Measurements from ENCODE around the gene NCS1. TPM values are rescaled to one million over a fixed set of nuclear protein-coding genes. Genes with fewer than 3 reads are reported as not detected.

Gene NCS1
- total and polyA plus RNA-seq, 2 of the 8 experiments (the other 6 are each of a cell fraction or from before 2014, with no cell fraction given) = 34.7 to 47.6 TPM

DNA sequence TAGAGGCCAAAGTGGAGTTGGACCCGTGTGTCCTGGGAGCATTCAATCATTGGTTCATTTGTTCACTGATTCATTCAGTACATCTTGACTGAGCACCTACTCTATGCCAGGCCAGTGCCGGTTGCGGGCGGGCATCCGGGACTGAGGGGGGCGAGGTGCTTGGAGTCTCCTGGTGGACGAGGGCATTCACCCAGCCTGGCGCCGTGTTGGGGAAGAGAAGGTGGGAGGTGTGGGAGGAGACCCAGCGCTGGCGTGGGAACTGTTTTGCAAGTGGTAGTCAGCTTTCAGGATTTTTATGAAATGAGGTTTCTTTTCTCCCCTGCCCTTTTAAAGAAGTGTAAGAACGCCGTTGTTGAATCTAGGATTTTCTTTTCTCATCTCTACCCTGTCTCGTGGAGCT lies 37.2 kb downstream of the NCS1 start (continued):
- TF ChIP-seq, protein P1, sequence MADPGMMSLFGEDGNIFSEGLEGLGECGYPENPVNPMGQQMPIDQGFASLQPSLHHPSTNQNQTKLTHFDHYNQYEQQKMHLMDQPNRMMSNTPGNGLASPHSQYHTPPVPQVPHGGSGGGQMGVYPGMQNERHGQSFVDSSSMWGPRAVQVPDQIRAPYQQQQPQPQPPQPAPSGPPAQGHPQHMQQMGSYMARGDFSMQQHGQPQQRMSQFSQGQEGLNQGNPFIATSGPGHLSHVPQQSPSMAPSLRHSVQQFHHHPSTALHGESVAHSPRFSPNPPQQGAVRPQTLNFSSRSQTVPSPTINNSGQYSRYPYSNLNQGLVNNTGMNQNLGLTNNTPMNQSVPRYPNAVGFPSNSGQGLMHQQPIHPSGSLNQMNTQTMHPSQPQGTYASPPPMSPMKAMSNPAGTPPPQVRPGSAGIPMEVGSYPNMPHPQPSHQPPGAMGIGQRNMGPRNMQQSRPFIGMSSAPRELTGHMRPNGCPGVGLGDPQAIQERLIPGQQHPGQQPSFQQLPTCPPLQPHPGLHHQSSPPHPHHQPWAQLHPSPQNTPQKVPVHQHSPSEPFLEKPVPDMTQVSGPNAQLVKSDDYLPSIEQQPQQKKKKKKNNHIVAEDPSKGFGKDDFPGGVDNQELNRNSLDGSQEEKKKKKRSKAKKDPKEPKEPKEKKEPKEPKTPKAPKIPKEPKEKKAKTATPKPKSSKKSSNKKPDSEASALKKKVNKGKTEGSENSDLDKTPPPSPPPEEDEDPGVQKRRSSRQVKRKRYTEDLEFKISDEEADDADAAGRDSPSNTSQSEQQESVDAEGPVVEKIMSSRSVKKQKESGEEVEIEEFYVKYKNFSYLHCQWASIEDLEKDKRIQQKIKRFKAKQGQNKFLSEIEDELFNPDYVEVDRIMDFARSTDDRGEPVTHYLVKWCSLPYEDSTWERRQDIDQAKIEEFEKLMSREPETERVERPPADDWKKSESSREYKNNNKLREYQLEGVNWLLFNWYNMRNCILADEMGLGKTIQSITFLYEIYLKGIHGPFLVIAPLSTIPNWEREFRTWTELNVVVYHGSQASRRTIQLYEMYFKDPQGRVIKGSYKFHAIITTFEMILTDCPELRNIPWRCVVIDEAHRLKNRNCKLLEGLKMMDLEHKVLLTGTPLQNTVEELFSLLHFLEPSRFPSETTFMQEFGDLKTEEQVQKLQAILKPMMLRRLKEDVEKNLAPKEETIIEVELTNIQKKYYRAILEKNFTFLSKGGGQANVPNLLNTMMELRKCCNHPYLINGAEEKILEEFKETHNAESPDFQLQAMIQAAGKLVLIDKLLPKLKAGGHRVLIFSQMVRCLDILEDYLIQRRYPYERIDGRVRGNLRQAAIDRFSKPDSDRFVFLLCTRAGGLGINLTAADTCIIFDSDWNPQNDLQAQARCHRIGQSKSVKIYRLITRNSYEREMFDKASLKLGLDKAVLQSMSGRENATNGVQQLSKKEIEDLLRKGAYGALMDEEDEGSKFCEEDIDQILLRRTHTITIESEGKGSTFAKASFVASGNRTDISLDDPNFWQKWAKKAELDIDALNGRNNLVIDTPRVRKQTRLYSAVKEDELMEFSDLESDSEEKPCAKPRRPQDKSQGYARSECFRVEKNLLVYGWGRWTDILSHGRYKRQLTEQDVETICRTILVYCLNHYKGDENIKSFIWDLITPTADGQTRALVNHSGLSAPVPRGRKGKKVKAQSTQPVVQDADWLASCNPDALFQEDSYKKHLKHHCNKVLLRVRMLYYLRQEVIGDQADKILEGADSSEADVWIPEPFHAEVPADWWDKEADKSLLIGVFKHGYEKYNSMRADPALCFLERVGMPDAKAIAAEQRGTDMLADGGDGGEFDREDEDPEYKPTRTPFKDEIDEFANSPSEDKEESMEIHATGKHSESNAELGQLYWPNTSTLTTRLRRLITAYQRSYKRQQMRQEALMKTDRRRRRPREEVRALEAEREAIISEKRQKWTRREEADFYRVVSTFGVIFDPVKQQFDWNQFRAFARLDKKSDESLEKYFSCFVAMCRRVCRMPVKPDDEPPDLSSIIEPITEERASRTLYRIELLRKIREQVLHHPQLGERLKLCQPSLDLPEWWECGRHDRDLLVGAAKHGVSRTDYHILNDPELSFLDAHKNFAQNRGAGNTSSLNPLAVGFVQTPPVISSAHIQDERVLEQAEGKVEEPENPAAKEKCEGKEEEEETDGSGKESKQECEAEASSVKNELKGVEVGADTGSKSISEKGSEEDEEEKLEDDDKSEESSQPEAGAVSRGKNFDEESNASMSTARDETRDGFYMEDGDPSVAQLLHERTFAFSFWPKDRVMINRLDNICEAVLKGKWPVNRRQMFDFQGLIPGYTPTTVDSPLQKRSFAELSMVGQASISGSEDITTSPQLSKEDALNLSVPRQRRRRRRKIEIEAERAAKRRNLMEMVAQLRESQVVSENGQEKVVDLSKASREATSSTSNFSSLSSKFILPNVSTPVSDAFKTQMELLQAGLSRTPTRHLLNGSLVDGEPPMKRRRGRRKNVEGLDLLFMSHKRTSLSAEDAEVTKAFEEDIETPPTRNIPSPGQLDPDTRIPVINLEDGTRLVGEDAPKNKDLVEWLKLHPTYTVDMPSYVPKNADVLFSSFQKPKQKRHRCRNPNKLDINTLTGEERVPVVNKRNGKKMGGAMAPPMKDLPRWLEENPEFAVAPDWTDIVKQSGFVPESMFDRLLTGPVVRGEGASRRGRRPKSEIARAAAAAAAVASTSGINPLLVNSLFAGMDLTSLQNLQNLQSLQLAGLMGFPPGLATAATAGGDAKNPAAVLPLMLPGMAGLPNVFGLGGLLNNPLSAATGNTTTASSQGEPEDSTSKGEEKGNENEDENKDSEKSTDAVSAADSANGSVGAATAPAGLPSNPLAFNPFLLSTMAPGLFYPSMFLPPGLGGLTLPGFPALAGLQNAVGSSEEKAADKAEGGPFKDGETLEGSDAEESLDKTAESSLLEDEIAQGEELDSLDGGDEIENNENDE (IDR thresholded peaks at IDR 0.05; ENCODE audit: insufficient replicate concordance, low read length) = no peak
- TF ChIP-seq PHF8 (conservative IDR thresholded peaks at IDR 0.05; ENCODE audit: low read depth, low read length) (no peak), TEAD4 (IDR thresholded peaks at IDR 0.05; ENCODE audit: low read depth, low read length) (no peak), SP2 (IDR thresholded peaks at IDR 0.05; ENCODE audit: low read length) (no peak), POU5F1 (IDR thresholded peaks at IDR 0.05; ENCODE audit: low read depth, low read length) (no peak), RFX5 (IDR thresholded peaks at IDR 0.05; ENCODE audit: borderline replicate concordance, low read depth, low read length) (no peak), CHD1 (IDR thresholded peaks at IDR 0.05; ENCODE audit: low read depth, low read length) (no peak)
- TF ChIP-seq, protein P2, sequence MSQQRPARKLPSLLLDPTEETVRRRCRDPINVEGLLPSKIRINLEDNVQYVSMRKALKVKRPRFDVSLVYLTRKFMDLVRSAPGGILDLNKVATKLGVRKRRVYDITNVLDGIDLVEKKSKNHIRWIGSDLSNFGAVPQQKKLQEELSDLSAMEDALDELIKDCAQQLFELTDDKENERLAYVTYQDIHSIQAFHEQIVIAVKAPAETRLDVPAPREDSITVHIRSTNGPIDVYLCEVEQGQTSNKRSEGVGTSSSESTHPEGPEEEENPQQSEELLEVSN (IDR thresholded peaks at IDR 0.05) = no peak
- TF ChIP-seq, protein P3, sequence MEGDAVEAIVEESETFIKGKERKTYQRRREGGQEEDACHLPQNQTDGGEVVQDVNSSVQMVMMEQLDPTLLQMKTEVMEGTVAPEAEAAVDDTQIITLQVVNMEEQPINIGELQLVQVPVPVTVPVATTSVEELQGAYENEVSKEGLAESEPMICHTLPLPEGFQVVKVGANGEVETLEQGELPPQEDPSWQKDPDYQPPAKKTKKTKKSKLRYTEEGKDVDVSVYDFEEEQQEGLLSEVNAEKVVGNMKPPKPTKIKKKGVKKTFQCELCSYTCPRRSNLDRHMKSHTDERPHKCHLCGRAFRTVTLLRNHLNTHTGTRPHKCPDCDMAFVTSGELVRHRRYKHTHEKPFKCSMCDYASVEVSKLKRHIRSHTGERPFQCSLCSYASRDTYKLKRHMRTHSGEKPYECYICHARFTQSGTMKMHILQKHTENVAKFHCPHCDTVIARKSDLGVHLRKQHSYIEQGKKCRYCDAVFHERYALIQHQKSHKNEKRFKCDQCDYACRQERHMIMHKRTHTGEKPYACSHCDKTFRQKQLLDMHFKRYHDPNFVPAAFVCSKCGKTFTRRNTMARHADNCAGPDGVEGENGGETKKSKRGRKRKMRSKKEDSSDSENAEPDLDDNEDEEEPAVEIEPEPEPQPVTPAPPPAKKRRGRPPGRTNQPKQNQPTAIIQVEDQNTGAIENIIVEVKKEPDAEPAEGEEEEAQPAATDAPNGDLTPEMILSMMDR (IDR thresholded peaks at IDR 0.05; ENCODE audit: control extremely low read depth in 1 of 3, insufficient read depth in 1 of 3, low read depth in 1 of 3, low read length in 3 of 3) = no peak

All from H1 (cell line).